IMR-90 (cell line): Measurements from ENCODE around the gene ADAMTS16. TPM values are rescaled to one million over a fixed set of nuclear protein-coding genes. Genes with fewer than 3 reads are reported as not detected.

Source experiments
- ATAC-seq: fragments of 200-7000 bp; cut with Tn5 transposase; 2 replicates; pipeline ENCODE4 v1.9.1; 2020; ENCODE audit warnings: low read depth, mild to moderate bottlenecking, moderate library complexity
- BruUV-seq: library from RNA; stranded (reverse); fragments of 400-500 nt; replicated peaks from 2 replicates; lab custom pipeline; 2021; lab: Mats Ljungman, UMichigan
- CTCF ChIA-PET: fragments of 300-600 bp; formaldehyde crosslinking; extraction: SDS; loops from one replicate; lab custom pipeline; 2021; ENCODE audit warnings: antibody characterized with exemption; lab: Yijun Ruan, JAX
- POLR2A ChIA-PET: fragments of 300-600 bp; sonication (Branson Sonifier 250); formaldehyde crosslinking; loops from one replicate; lab custom pipeline; 2022; ENCODE audit warnings: antibody characterized with exemption; ENCODE audit not compliant: unreplicated experiment; lab: Charles Lee
- DNase-seq: peaks from one replicate; pipeline ENCODE4 v3.0.0; 2013
- H2AFZ ChIP-seq: replicated peaks from 2 replicates; pipeline ENCODE3; 2013; ENCODE audit warnings: low read length, mild to moderate bottlenecking; ENCODE audit not compliant: poor library complexity
- H2AK5ac ChIP-seq: 2 replicates; pipeline ENCODE4 v1.6.1; 2013; ENCODE audit warnings: low read depth, low read length, inconsistent platforms
- H2AK9ac ChIP-seq: replicated peaks from 2 replicates; pipeline ENCODE3; 2013; ENCODE audit warnings: mild to moderate bottlenecking, low read depth, low read length, moderate library complexity; ENCODE audit not compliant: poor library complexity
- H2BK120ac ChIP-seq: 2 replicates; pipeline ENCODE4 v1.6.1; 2013; ENCODE audit warnings: low read depth, low read length, inconsistent platforms
- H2BK15ac ChIP-seq: 3 replicates; pipeline ENCODE4 v1.6.1; 2013; ENCODE audit warnings: low read depth, low read length, inconsistent platforms
- H2BK20ac ChIP-seq: 2 replicates; pipeline ENCODE4 v1.6.1; 2013; ENCODE audit warnings: low read depth, mild to moderate bottlenecking, inconsistent platforms, low read length, moderate library complexity
- H2BK5ac ChIP-seq: 2 replicates; pipeline ENCODE4 v1.6.1; 2013; ENCODE audit warnings: mild to moderate bottlenecking, low read depth, low read length, inconsistent platforms; ENCODE audit not compliant: poor library complexity, severe bottlenecking
- H3K14ac ChIP-seq: replicated peaks from 2 replicates; pipeline ENCODE4 v1.6.1; 2013; ENCODE audit warnings: low read depth, low read length, inconsistent platforms
- H3K18ac ChIP-seq: 2 replicates; pipeline ENCODE4 v1.6.1; 2013; ENCODE audit warnings: low read depth, low read length, control low read depth
- H3K23ac ChIP-seq: 2 replicates; pipeline ENCODE4 v1.6.1; 2013; ENCODE audit warnings: low read depth, low read length, inconsistent platforms
- H3K27ac ChIP-seq: 2 replicates; pipeline ENCODE4 v1.5.1; 2013; ENCODE audit warnings: mild to moderate bottlenecking, control low read depth, low read length; ENCODE audit not compliant: insufficient read depth
- H3K27me3 ChIP-seq: 2 replicates; pipeline ENCODE4 v1.6.1; 2013; ENCODE audit warnings: low read length; ENCODE audit not compliant: control insufficient read depth, insufficient read depth
- H3K36me3 ChIP-seq: 2 replicates; pipeline ENCODE4 v1.6.1; 2013; ENCODE audit warnings: low read length, mixed read lengths; ENCODE audit not compliant: control insufficient read depth, insufficient read depth
- H3K4ac ChIP-seq: 2 replicates; pipeline ENCODE4 v1.6.1; 2013; ENCODE audit warnings: low read depth, low read length, inconsistent platforms
- H3K4me1 ChIP-seq: 2 replicates; pipeline ENCODE4 v1.6.1; 2013; ENCODE audit warnings: low read length, mixed read lengths; ENCODE audit not compliant: control insufficient read depth, insufficient read depth
- H3K4me2 ChIP-seq: 2 replicates; pipeline ENCODE4 v1.6.1; 2013; ENCODE audit warnings: low read depth, mild to moderate bottlenecking, control low read depth, low read length, moderate library complexity
- H3K4me3 ChIP-seq: 2 replicates; pipeline ENCODE4 v1.5.1; 2013; ENCODE audit warnings: low read depth, mild to moderate bottlenecking, control low read depth, low read length, moderate library complexity; ENCODE audit not compliant: insufficient read depth
- H3K56ac ChIP-seq: 2 replicates; pipeline ENCODE4 v1.6.1; 2013; ENCODE audit warnings: low read length, inconsistent platforms; ENCODE audit not compliant: insufficient read depth; ENCODE audit errors: extremely low read depth
- H3K79me1 ChIP-seq, 2 experiments: 2 replicates each; pipeline ENCODE4 v1.6.1; 2013; ENCODE audit warnings: low read length in 2 of 2, inconsistent platforms in 1 of 2, low read depth in 1 of 2
- H3K9ac ChIP-seq: 2 replicates; pipeline ENCODE4 v1.6.1; 2013; ENCODE audit warnings: low read depth, low read length, control low read depth
- H3K9me1 ChIP-seq: 2 replicates; pipeline ENCODE4 v1.6.1; 2013; ENCODE audit warnings: low read length, inconsistent platforms; ENCODE audit not compliant: insufficient read depth
- H3K9me3 ChIP-seq: 2 replicates; pipeline ENCODE4 v1.6.1; 2013; ENCODE audit warnings: low read length; ENCODE audit not compliant: control insufficient read depth, insufficient read depth
- H4K20me1 ChIP-seq: 2 replicates; pipeline ENCODE4 v1.6.1; 2013; ENCODE audit warnings: low read length, inconsistent platforms; ENCODE audit not compliant: insufficient read depth
- H4K5ac ChIP-seq: 2 replicates; pipeline ENCODE4 v1.6.1; 2013; ENCODE audit warnings: mild to moderate bottlenecking, low read depth, low read length, control low read depth
- H4K8ac ChIP-seq, 2 experiments: 2 replicates each; pipeline ENCODE4 v1.6.1; 2013; ENCODE audit warnings: low read depth in 2 of 2, low read length in 2 of 2, control low read depth in 1 of 2, inconsistent platforms in 1 of 2
- H4K91ac ChIP-seq: 2 replicates; pipeline ENCODE4 v1.6.1; 2013; ENCODE audit warnings: low read depth, low read length, inconsistent platforms; ENCODE audit not compliant: insufficient read depth
- CHD1 ChIP-seq: IDR thresholded peaks from 2 replicates; pipeline ENCODE4 v1.6.1; 2012; ENCODE audit warnings: low read depth, low read length, improper control_type of control experiment
- ELK1 ChIP-seq: fragments of 150-350 bp; IDR thresholded peaks from 2 replicates; pipeline ENCODE4 v1.6.1; 2016; ENCODE audit warnings: low read depth, mild to moderate bottlenecking, low read length, moderate library complexity, borderline replicate concordance
- FOS ChIP-seq: fragments of 150-350 bp; IDR thresholded peaks from 2 replicates; pipeline ENCODE4 v1.6.1; 2016; ENCODE audit warnings: low read depth, low read length
- MAFK ChIP-seq: IDR thresholded peaks from 2 replicates; pipeline ENCODE4 v1.6.1; 2012; ENCODE audit warnings: low read depth, low read length, improper control_type of control experiment
- MXI1 ChIP-seq: IDR thresholded peaks from 2 replicates; pipeline ENCODE4 v1.6.1; 2012; ENCODE audit warnings: low read depth, mild to moderate bottlenecking, low read length, moderate library complexity, borderline replicate concordance
- POLR2A ChIP-seq: IDR thresholded peaks from 2 replicates; pipeline ENCODE4 v1.6.1; 2012; ENCODE audit warnings: mild to moderate bottlenecking, low read depth, low read length
- RAD21 ChIP-seq: IDR thresholded peaks from 2 replicates; pipeline ENCODE4 v1.6.1; 2012; ENCODE audit warnings: low read length, improper control_type of control experiment
- RFX5 ChIP-seq: IDR thresholded peaks from 2 replicates; pipeline ENCODE4 v1.8.0; 2012; ENCODE audit warnings: low read depth, mild to moderate bottlenecking, low read length, moderate library complexity
- SMC3 ChIP-seq: fragments of 150-350 bp; IDR thresholded peaks from 2 replicates; pipeline ENCODE4 v1.6.1; 2016; ENCODE audit warnings: low read depth, mild to moderate bottlenecking, antibody characterized with exemption, low read length, moderate library complexity
- USF2 ChIP-seq: fragments of 150-350 bp; IDR thresholded peaks from 2 replicates; pipeline ENCODE4 v1.6.1; 2017; ENCODE audit warnings: mild to moderate bottlenecking, antibody characterized with exemption, low read length, low read depth
- WGBS, 2 experiments: methylation state at CpG; one replicate each; pipeline versions ENCODE4 v1.1.5 to v1.1.7; 2013; ENCODE audit warnings: missing lambda C conversion rate in 2 of 2; ENCODE audit not compliant: insufficient read length in 1 of 2; ENCODE audit errors: extremely low coverage in 2 of 2; 5-methylcytosine and 5-hydroxymethylcytosine counted together
- dilution Hi-C: fragments of 300-500 bp; cut with HindIII; formaldehyde crosslinking; loops from one replicate; pipeline ENCODE4 v1.14.3; 2018; ENCODE audit warnings: low sequenced_read_pairs; ENCODE audit not compliant: unreplicated experiment
- in situ Hi-C: fragments of 300-500 bp; cut with MboI; formaldehyde crosslinking; loops from 3 replicates; pipeline ENCODE4 v1.14.3; 2019; ENCODE audit warnings: low sequenced_read_pairs, inconsistent platforms, mixed read lengths
- intact Hi-C: fragments of 100-400 bp; cut with micrococcal nuclease; formaldehyde crosslinking; loops from 2 replicates; pipeline ENCODE4 v1.10.0; 2022
- polyA plus RNA-seq, 3 experiments: library from polyadenylated mRNA; depleted of rRNA; stranded (reverse); fragments of >200 nt; gene quantifications; 2 replicates each; pipeline ENCODE4 v1.2.3, GENCODE V29; 2012; ENCODE audit warnings: low replicate concordance in 1 of 3
- total RNA-seq: library from RNA; depleted of rRNA; stranded (reverse); fragments of >200 nt; gene quantifications from 2 replicates; pipeline ENCODE4 v1.2.3, GENCODE V29; 2012
- TF ChIP-seq, protein P1 (sequence below): conservative IDR thresholded peaks from 2 replicates; pipeline ENCODE4 v1.5.1; 2012; ENCODE audit warnings: mild to moderate bottlenecking, low read depth, low read length, improper control_type of control experiment

Gene ADAMTS16
- total and polyA plus RNA-seq, 2 of the 4 experiments (the other 2 are of a cell fraction) = 0.09 to 0.18 TPM

DNA sequence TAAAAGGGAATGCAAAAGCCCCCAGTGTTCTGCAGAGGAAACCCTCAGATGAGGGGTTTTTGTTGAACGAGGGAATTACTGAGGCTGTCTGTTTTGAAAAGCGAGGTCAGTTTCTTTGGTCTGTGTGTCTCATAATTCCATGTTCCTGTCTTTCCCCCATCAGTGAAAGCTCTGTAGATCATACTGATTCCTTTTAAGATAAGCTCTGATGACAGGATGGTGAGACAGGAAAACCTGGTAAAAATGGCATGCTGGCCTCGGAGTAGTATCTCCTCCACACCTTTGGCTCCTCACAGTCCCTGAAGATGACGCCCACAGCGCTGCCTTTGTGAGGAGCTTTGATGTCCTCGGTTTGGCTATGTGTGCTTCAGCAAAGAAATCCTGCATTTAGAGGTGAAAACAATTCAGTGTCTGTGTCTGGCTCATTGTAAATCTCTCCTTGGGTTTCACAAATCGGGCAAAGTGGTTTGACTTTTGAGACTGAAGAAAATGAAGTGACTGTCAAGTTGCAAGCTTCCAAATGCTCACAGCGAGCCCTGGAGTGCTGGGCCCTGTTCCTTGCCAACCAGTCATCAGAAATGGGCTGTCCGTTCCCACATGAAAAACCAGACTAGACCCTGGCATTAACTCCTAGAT is 157.4 kb downstream of the ADAMTS16 start:
- TF ChIP-seq MXI1 (no peak), ELK1 (no peak), USF2 (no peak), RAD21 (no peak), FOS (no peak), RFX5 (no peak), SMC3 (no peak), POLR2A (no peak), MAFK (no peak), CHD1 (no peak)
- TF ChIP-seq, protein P1, sequence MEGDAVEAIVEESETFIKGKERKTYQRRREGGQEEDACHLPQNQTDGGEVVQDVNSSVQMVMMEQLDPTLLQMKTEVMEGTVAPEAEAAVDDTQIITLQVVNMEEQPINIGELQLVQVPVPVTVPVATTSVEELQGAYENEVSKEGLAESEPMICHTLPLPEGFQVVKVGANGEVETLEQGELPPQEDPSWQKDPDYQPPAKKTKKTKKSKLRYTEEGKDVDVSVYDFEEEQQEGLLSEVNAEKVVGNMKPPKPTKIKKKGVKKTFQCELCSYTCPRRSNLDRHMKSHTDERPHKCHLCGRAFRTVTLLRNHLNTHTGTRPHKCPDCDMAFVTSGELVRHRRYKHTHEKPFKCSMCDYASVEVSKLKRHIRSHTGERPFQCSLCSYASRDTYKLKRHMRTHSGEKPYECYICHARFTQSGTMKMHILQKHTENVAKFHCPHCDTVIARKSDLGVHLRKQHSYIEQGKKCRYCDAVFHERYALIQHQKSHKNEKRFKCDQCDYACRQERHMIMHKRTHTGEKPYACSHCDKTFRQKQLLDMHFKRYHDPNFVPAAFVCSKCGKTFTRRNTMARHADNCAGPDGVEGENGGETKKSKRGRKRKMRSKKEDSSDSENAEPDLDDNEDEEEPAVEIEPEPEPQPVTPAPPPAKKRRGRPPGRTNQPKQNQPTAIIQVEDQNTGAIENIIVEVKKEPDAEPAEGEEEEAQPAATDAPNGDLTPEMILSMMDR = no peak

More for the DNA sequence above, 157.4 kb downstream of the ADAMTS16 start:
- H2AK5ac ChIP-seq = no peak overlapping the region
- H4K5ac ChIP-seq = no peak overlapping the region
- H3K23ac ChIP-seq = no peak overlapping the region
- no peak overlapping the region for H3K27ac ChIP-seq
- no CpG with 5 or more reads among the region's 9 CpGs for WGBS, 2 experiments
- no peak overlapping the region for H3K4me2 ChIP-seq
- no peak overlapping the region for H2BK15ac ChIP-seq
- no peaks in the 10 kb centered on the region for H4K20me1 ChIP-seq
- no peak overlapping the region for H2AFZ ChIP-seq
- H4K8ac ChIP-seq = no peak overlapping the region
- H3K4me3 ChIP-seq = no peak overlapping the region
- BruUV-seq = no TSS peak
- H2AK9ac ChIP-seq = no peak overlapping the region
- no peaks in the 10 kb centered on the region for H3K4me1 ChIP-seq
- no peak overlapping the region for H3K14ac ChIP-seq
- CTCF ChIA-PET = no interaction called here
- H4K91ac ChIP-seq = no peak overlapping the region
- no peak overlapping the region for H3K56ac ChIP-seq
- H3K79me1 ChIP-seq = no peaks in the 10 kb centered on the region
- DNase-seq (no peak), ATAC-seq (no peak)
- no peak overlapping the region for H2BK20ac ChIP-seq
- dilution Hi-C loops = no loop called here
- peaks cover 15% of the 10 kb centered on the region for H3K9me3 ChIP-seq
- no peaks in the 10 kb centered on the region for H3K9me1 ChIP-seq
- H3K27me3 ChIP-seq = no peaks in the 10 kb centered on the region
- in situ Hi-C loops = no loop called here
- H2BK5ac ChIP-seq = no peak overlapping the region
- no peak overlapping the region for H2BK120ac ChIP-seq
- no peak overlapping the region for H3K18ac ChIP-seq
- intact Hi-C loops = no loop called here
- H3K4ac ChIP-seq = no peak overlapping the region
- no peak overlapping the region for H3K9ac ChIP-seq
- H3K36me3 ChIP-seq = no peaks in the 10 kb centered on the region
- POLR2A ChIA-PET = no interaction called here
